ENCODE data around the gene C2orf76. TPM values are rescaled to one million over a fixed set of nuclear protein-coding genes. Genes with fewer than 3 reads are reported as not detected.
"Not testable (repeated sequence)": the region's sequence is repeated elsewhere in the genome, so short reads cannot be mapped to it uniquely, and the experiment has no call there.

C2orf76 gene
- 10 to 100 TPM; 24.4 to 27.4 (median 27.3) TPM for polyA plus RNA-seq (ENCODE audit: insufficient read length in 3 of 3)

DNA sequence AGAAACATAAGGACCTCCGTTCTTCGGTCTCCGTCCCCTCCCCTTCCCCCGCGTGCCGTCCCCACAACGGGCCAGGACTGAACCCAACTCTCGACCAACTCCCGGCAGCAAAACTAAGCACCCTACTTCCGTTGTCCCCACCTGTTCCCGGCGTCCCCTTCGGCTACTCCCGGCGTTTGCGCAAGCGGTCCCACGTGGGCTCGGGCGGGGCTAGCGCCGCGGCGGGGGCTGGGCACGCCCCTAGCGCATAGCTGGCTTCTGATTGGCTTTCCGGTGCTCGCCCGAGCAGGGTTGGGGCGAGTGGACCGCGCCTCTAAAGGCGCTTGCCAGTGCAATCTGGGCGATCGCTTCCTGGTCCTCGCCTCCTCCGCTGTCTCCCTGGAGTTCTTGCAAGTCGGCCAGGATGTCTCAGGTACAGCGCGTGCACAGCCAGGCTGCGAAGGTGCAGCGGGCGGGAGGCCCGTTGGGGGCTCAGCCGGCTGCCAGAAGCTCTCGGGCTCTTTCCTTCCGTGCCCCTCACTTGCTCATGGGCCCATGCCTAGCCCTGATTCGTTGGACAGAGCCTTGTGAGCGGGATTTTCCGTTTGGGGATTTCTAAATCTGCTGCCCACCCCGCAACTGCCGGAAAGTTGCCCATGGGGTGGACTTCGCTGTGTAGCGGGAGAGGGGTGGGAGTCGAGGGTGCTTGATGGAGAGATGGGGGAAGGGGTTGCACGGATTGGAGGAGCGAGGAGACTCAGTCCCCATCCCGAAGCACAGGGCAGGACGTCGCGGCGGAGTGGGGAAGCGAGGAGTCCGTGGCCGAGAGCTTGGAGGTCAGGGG lies at the start of gene C2orf76, which contains the start of gene DBI:
Gene C2orf76, minus strand, starts transcription at position 186 of the 823 bp plus-strand sequence. CDS start 26,875 bp downstream, outside the sequence.
Gene DBI, plus strand, starts transcription at position 329 of the 823 bp plus-strand sequence. Its CDS starts 75 bp downstream, at position 404.
- peak; percentile 78 to 88 (median 80) for DNase-seq (ENCODE audit: low read depth in 3 of 3, low spot score in 2 of 3)

DNA sequence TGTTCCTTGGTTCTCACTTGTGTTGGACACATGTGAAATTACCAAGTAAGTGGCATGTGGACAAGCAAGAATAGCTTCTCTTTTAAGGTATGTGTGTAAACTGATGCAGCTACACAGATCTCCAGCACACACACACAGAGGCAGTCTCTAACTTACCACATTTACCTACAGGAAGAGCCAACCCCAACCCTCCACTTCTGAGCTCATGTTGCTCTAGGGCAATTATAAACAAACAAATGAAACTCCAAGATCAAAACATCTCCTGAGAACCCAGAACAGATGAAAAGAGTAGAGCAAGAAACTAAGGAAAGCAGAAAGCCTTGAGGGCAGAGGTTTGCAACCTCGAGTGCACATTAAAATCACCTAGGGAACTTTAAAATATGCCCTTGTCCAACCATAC lies 49.0 kb upstream of the C2orf76 start:
- DNase-seq (ENCODE audit: low read depth in 3 of 3, low spot score in 2 of 3), result no peak

GRCh38 chr2:119414894-119415293 lies 48.3 kb upstream of the C2orf76 start:
- no peak for DNase-seq (ENCODE audit: low read depth in 3 of 3, low spot score in 2 of 3)

DNA sequence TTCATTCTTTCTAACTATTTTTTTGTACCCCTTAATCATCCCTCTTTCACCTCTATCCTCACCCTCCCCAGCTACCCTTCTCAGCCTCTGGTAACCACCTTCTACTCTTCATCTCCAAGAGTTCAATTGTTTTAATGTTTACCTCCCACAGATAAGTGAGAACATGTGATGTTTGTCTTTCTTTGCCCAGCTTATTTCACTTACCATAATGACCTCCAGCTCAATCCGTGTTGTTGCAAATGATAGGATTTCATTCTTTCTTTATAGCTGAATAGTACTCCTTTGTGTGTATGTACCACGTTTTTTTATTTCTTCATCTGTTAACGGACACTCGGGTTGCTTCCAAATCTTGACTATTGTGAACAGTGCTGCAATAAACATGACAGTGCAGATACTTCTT lies 42.9 kb upstream of the C2orf76 start:
- no peak for DNase-seq (ENCODE audit: low read depth in 3 of 3, low spot score in 2 of 3)

DNA sequence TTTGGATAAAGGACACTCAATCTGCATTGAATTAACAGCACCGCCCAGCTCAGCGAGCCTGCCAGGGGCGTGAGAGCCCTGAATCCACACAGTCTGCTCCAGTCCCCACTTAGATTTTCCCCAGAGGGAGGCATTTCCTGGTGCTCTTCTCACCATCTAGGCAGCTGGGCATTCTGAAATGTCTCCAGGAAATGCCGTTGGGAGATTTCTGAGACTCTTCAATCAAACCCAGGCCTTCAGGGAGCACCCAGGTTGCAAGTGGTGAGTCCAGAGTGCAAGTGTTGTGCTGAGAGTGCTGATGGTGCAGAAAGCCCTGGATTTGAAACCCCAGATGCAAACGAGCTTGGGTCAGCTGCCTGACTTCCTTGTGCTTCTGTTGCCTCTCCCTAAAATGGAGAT lies 41.6 kb upstream of the C2orf76 start:
- no peak for DNase-seq (ENCODE audit: low read depth in 3 of 3, low spot score in 2 of 3)

GRCh38 chr2:119407430-119408220 lies 41.0 kb upstream of the C2orf76 start:
- no peak for DNase-seq (ENCODE audit: low read depth in 3 of 3, low spot score in 2 of 3)

GRCh38 chr2:119405151-119405550 lies 38.5 kb upstream of the C2orf76 start:
- no peak for DNase-seq (ENCODE audit: low read depth in 3 of 3, low spot score in 2 of 3)

DNA sequence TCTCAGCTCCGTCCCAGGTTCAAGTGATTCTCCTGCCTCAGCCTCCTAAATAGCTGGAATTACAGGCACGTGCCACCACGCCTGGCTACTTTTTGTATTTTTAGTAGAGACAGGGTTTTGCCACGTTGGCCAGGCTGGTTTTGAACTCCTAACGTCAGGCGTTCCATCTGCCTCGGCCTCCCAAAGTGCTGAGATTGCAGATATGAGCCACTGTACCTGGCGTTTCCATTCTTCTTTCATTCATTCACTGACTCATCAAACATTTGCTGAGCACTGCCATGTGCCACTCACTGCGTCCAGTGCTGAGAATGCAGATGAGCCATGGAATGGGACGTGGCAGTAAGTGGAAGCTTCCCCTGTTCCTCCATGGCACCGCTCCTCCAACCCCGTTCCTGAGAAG lies 37.0 kb upstream of the C2orf76 start:
- DNase-seq (ENCODE audit: low read depth in 3 of 3, low spot score in 2 of 3), result not testable (repeated sequence)

- no peak for DNase-seq (ENCODE audit: low read depth in 3 of 3, low spot score in 2 of 3)
Observed at GRCh38 chr2:119402645-119403560, 36.3 kb upstream of the C2orf76 start.

DNA sequence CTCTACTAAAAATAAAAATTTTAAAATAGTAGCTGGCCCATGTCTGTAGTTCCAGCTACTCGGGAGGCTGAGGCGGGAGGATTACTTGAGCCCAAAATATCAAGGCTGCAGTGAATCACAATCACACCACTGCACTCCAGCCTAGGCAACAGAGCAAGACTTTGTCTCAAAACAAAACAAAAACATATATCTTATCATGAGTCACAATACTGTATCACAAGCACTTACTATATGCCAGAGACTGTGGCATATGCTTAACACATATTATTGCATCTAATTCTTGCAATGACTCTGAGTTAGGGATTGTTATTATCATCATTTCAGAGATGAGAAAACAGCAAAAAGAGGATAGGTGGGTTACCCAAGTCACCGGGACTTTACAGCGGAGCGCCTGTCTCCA lies 35.5 kb upstream of the C2orf76 start:
- DNase-seq (ENCODE audit: low read depth in 3 of 3, low spot score in 2 of 3), result no peak

DNA sequence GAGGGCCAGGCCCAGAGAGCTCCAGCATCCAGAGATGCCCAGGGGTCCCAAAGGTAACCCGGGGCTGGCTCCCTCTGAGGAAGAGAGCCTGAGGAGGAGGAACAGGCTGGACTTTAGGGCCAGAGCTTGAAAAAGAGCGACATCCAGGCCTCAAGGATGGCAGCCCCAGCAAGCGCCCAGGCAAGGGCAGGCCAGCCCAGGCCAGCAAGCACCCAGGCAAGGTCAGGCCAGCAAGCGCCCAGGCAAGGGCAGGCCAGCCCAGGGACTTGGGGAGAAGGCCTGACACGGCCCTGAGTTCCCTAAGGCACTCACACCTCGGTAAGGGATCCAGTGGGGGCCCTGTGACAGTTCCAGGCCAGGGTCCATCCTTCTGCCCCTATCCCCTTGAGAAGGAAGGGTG lies 30.6 kb upstream of the C2orf76 start:
- DNase-seq (ENCODE audit: low read depth in 3 of 3, low spot score in 2 of 3), result no peak

DNA sequence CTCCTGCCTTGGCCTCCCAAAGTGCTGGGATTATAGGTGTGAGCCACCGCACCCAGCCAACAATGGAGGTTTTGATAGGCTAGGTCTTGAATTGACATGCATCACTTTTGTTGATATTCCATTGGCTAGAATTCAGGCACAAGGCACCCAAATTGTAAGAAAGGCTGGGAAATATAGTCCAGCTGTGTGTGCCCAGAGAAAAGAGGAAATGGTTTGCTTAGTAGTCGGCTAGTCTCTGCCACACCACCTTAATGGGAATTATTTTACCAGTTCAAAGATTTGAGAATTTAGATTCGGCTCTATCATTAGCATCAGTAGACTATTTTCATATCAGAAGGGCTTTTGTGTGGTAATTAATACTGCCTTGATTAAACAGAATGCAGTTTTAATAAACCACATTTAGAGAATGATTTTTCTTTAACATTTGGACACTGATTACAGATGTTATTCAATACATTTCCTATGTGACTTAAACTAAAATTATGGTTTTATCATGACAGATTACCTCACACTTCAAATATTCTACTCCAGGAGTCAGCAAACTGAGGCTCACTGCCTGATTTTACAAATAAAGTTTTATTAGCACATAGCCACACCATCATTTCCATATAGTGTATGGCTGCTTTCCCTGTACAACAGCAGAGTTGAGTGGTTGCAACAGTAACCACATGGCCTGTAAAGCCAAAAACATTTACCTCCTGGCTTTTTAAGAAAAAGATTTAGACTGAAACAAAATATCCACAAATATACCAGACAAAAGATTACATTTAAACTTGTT lies 27.5 kb upstream of the C2orf76 start:
- DNase-seq (ENCODE audit: low read depth in 3 of 3, low spot score in 2 of 3), result no peak

- DNase-seq (ENCODE audit: low read depth in 3 of 3, low spot score in 2 of 3), result no peak
Observed at GRCh38 chr2:119389615-119390306, 23.1 kb upstream of the C2orf76 start.

DNA sequence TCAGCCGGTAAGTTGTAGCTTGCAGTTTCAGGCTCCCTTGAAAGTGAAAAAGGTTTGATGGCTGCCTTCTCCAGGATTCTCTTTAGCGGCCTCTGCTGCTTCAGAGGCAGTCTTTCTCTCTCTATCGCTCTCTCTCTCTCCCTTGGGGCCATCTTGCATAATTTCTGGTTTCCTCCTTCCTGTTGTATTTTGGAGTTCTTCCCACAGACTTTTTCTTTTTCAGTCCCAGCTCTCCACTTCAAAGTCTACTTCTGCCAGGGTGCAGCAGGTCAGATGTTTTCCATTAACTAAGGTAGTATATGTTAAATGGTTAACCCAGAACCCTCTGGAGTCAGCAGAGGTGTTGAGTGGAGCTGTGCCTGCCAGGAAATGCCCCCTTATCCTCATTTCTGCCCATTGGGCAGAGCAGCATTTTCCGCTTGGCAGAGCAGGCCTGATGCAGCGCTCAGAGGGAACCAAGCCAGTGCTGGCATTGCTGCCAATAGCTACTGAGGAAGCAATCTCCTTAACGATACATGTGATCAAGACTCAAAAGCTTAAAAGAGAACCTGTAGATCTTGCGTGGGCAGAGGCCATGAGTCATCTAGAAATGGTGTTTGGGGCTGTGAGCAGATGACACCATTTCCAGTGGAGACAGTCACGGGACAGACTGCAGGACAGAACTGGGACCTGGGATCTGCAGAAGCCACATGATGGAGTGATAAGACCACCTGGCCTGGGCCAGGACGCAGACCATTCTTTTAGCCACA lies 20.9 kb upstream of the C2orf76 start:
- peak in 1 of 3 donors; percentile 44 for DNase-seq (ENCODE audit: low read depth in 3 of 3, low spot score in 2 of 3)

DNA sequence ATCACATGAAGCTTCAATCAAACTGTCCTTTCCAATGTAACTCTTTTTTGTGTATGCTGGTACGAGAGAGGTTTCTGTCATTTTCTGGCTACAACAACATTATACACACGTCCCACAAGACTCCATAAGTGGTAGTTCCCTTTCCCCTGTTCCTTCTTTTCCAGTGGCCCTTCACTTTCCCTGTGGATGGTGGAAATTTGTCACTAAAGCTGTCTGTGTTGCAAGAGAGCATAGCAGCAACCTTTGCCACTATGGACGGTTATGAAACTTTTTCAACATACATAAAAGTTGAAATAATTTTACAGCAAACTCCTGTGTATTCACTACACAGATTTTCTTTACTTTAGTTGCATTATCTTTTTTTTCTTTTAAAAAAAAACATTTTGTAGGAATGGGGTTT lies 18.8 kb upstream of the C2orf76 start:
- DNase-seq (ENCODE audit: low read depth in 3 of 3, low spot score in 2 of 3), result no peak

DNA sequence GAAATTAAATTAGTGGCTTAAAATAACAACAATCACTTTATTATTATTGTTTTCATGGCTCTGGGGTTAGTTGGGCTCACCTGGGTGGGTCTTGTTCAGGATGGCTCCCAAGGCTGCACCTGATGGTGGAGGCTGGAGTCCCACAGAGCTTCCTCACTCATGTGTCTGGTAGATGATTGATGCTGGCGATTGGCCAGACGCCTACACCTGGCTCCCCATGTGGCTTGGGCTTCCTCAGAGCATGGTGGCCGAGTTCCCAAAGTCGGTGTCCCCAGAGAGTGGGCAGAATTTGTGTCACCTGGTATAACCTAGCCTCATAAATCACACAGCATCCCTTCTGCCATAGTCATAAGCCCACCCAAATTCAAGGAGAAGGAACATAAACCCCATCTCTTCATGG lies 18.3 kb upstream of the C2orf76 start:
- no peak for DNase-seq (ENCODE audit: low read depth in 3 of 3, low spot score in 2 of 3)

GRCh38 chr2:119383410-119384140 lies 16.9 kb upstream of the C2orf76 start:
- DNase-seq (ENCODE audit: low read depth in 3 of 3, low spot score in 2 of 3), result no peak

DNA sequence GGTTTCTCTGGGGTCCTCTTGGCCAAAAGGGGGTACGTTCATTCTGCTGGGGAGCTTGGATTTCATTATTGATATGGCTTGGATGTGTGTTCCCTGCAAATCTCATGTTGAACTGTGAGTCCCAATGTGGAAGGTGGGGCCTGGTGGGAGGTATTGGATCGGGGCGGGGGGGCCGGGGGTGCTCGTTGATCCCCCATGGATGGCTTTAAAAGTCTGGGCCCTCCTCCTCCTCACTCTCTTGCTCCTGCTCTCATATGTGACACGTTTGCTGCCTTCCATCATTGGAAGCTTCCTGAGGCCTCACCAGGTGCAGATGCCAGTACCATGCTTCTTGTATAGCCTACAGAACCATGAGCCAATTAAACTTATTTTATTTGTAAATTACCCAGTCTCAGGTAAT lies 11.9 kb upstream of the C2orf76 start:
- DNase-seq (ENCODE audit: low read depth in 3 of 3, low spot score in 2 of 3), result no peak

Measured in right renal cortex interstitium (tissue), 3 donors.